Trophoblast cell (in vitro differentiated cells and primary cell): ENCODE data around the gene DEPDC7.

ENCODE experiments used
- DNase-seq, 2 donors: peaks; one replicate each; pipeline ENCODE4 v3.0.0-alpha.2; 2016
- H2AFZ ChIP-seq: 2 replicates; pipeline ENCODE4 v1.6.1; 2013; ENCODE audit warnings: low read length, moderate library complexity, mild to moderate bottlenecking; ENCODE audit not compliant: insufficient read depth, poor library complexity
- H2AK5ac ChIP-seq: 2 replicates; pipeline ENCODE4 v1.6.1; 2013; ENCODE audit warnings: mild to moderate bottlenecking, low read length
- H2BK120ac ChIP-seq: 2 replicates; pipeline ENCODE4 v1.6.1; 2013; ENCODE audit warnings: low read length, mild to moderate bottlenecking, moderate library complexity; ENCODE audit not compliant: insufficient read depth, poor library complexity
- H2BK12ac ChIP-seq: 2 replicates; pipeline ENCODE4 v1.6.1; 2013; ENCODE audit warnings: mild to moderate bottlenecking, low read length, moderate library complexity
- H2BK5ac ChIP-seq: 2 replicates; pipeline ENCODE4 v1.6.1; 2013; ENCODE audit warnings: low read length, low read depth, moderate library complexity, mild to moderate bottlenecking; ENCODE audit not compliant: poor library complexity
- H3K14ac ChIP-seq: 2 replicates; pipeline ENCODE4 v1.6.1; 2013; ENCODE audit warnings: mild to moderate bottlenecking, low read length
- H3K18ac ChIP-seq: 2 replicates; pipeline ENCODE4 v1.6.1; 2013; ENCODE audit warnings: mild to moderate bottlenecking, low read length
- H3K23ac ChIP-seq: 2 replicates; pipeline ENCODE4 v1.6.1; 2013; ENCODE audit warnings: low read length
- H3K27ac ChIP-seq: 2 replicates; pipeline ENCODE4 v1.5.1; 2013; ENCODE audit warnings: low read depth, mild to moderate bottlenecking, inconsistent platforms, low read length, moderate library complexity
- H3K27me3 ChIP-seq: 2 replicates; pipeline ENCODE4 v1.6.1; 2013; ENCODE audit warnings: inconsistent platforms, mild to moderate bottlenecking, low read length, moderate library complexity; ENCODE audit not compliant: insufficient read depth
- H3K36me3 ChIP-seq, 2 experiments: 1 replicate in 1 of 2; 2 replicates in 1 of 2; pipeline ENCODE4 v1.6.1; 2013; ENCODE audit warnings: low read length in 2 of 2, mild to moderate bottlenecking in 2 of 2, moderate library complexity in 1 of 2; ENCODE audit not compliant: insufficient read depth in 2 of 2, control insufficient read depth in 1 of 2
- H3K4ac ChIP-seq: 2 replicates; pipeline ENCODE4 v1.6.1; 2013; ENCODE audit warnings: low read depth, mild to moderate bottlenecking, low read length, moderate library complexity
- H3K4me1 ChIP-seq, 2 experiments: 1 replicate in 1 of 2; 2 replicates in 1 of 2; pipeline ENCODE4 v1.6.1; 2013; ENCODE audit warnings: low read length in 2 of 2, mild to moderate bottlenecking in 2 of 2, moderate library complexity in 1 of 2; ENCODE audit not compliant: insufficient read depth in 2 of 2, control insufficient read depth in 1 of 2
- H3K4me2 ChIP-seq: 2 replicates; pipeline ENCODE4 v1.6.1; 2013; ENCODE audit warnings: inconsistent platforms, mild to moderate bottlenecking, low read length, moderate library complexity
- H3K4me3 ChIP-seq: 2 replicates; pipeline ENCODE4 v1.5.1; 2013; ENCODE audit warnings: mild to moderate bottlenecking, low read depth, low read length, inconsistent platforms
- H3K79me1 ChIP-seq: one replicate; pipeline ENCODE4 v1.6.1; 2013; ENCODE audit warnings: low read length
- H3K79me2 ChIP-seq: 2 replicates; pipeline ENCODE4 v1.6.1; 2013; ENCODE audit warnings: low read length, mild to moderate bottlenecking; ENCODE audit not compliant: control insufficient read depth, insufficient read depth, poor library complexity
- H3K9ac ChIP-seq: 2 replicates; pipeline ENCODE4 v1.6.1; 2013; ENCODE audit warnings: mild to moderate bottlenecking, low read length
- H3K9me3 ChIP-seq: 2 replicates; pipeline ENCODE4 v1.6.1; 2013; ENCODE audit warnings: low read depth, mild to moderate bottlenecking, control low read depth, inconsistent platforms, low read length; ENCODE audit not compliant: insufficient read depth
- H4K12ac ChIP-seq: 2 replicates; pipeline ENCODE4 v1.6.1; 2013; ENCODE audit warnings: low read depth, mild to moderate bottlenecking, low read length, moderate library complexity
- H4K8ac ChIP-seq: 2 replicates; pipeline ENCODE4 v1.6.1; 2013; ENCODE audit warnings: low read depth, mild to moderate bottlenecking, low read length, moderate library complexity
- H4K91ac ChIP-seq: one replicate; pipeline ENCODE4 v1.6.1; 2013; ENCODE audit warnings: low read depth, mild to moderate bottlenecking, low read length, moderate library complexity
- WGBS: extraction: QIAGEN DNeasy Blood & Tissue Kit; methylation state at CpG from one replicate; pipeline ENCODE4 v1.1.7; 2013; ENCODE audit warnings: missing lambda C conversion rate; ENCODE audit not compliant: insufficient read length, insufficient coverage; ENCODE audit errors: extremely low coverage; 5-methylcytosine and 5-hydroxymethylcytosine counted together

The DEPDC7 gene

DNA sequence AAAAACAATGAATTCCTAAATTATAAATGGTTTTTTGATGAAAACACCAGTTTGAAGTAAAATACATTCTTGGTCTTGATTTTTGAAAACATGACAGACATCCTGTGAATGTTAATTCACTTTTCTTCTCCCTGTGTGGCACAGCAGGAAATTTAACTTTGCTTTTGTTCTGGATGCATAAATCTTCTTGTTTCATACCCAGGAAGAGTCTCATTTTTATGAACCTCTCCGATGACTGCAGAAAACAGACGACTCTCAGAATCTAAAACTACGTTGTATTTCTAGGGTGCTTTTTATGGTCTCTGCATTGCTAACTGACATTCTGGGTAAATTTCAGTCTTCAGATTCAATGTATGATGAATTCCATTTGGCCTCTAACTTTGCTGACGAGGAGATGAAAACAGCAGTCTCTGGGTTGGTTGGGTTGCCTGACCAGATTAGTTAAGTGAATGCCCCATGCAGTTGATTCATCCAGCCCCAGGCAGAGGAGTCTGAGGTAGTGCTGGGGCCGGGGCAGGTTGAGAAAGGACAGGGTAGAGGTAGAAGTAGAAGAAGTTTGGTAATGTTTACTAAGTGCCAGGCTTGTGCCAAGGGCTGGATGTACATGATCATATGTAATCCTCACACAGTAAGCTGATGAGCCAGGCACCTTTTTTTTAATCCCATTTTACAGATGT lies 43.8 kb downstream of the DEPDC7 start:
- no peak overlapping the region for H3K4me3 ChIP-seq
- no peak overlapping the region for H2AFZ ChIP-seq
- no peak overlapping the region for H3K4me2 ChIP-seq
- no peaks in the 10 kb centered on the region for H3K27me3 ChIP-seq
- peaks cover 10% of the 10 kb centered on the region for H3K79me1 ChIP-seq
- peaks cover 5 to 8% of the 10 kb centered on the region in 2 experiments for H3K36me3 ChIP-seq
- no peaks in the 10 kb centered on the region for H3K79me2 ChIP-seq
- no peak overlapping the region for H3K4ac ChIP-seq
- H3K18ac ChIP-seq: no peak overlapping the region
- H2BK120ac ChIP-seq: no peak overlapping the region
- H3K4me1 ChIP-seq: peaks cover 8 to 18% of the 10 kb centered on the region in 2 experiments
- DNase-seq: peak; percentile 27 to 39
- H3K27ac ChIP-seq: no peak overlapping the region
- H3K14ac ChIP-seq: no peak overlapping the region
- no peaks in the 10 kb centered on the region for H3K9me3 ChIP-seq
- H3K9ac ChIP-seq: no peak overlapping the region
- H4K91ac ChIP-seq: no peak overlapping the region
- no peak overlapping the region for H4K8ac ChIP-seq
- H2BK5ac ChIP-seq: no peak overlapping the region
- no peak overlapping the region for H4K12ac ChIP-seq
- WGBS: no CpG with 5 or more reads among the region's 5 CpGs
- no peak overlapping the region for H2AK5ac ChIP-seq
- H3K23ac ChIP-seq: no peak overlapping the region
- H2BK12ac ChIP-seq: no peak overlapping the region

DNA sequence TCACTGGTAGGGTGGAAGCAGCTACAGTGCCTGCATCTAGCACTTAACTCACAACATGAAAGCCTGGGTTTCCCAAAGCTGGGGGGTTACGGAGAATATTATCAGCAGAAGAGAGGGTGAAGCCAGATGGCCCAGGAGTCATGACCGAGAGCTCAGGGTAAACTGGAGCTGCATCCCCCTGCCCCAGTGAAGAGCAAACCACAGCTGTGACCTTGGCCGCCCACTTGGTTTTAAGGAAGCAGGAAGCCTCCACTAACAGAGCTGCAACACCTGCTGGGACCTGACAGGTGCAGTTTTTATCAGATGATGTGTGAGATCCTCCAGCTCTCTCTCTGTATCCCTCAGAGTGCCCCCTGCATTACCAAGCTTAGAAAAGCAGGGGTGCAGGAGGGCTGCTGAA lies 44.6 kb downstream of the DEPDC7 start:
- H2AFZ ChIP-seq: no peak overlapping the region
- H3K4me1 ChIP-seq: peaks cover 8 to 20% of the 10 kb centered on the region in 2 experiments
- no peak overlapping the region for H4K8ac ChIP-seq
- no peak overlapping the region for H3K4me2 ChIP-seq
- no peak overlapping the region for H3K4me3 ChIP-seq
- H3K27me3 ChIP-seq: no peaks in the 10 kb centered on the region
- H3K14ac ChIP-seq: peak overlapping the region; percentile 4
- H2BK5ac ChIP-seq: no peak overlapping the region
- no peak overlapping the region for H2AK5ac ChIP-seq
- WGBS: no CpG with 5 or more reads among the region's 3 CpGs
- no peak overlapping the region for H3K18ac ChIP-seq
- H3K4ac ChIP-seq: no peak overlapping the region
- H3K9me3 ChIP-seq: no peaks in the 10 kb centered on the region
- no peak for DNase-seq
- H3K79me2 ChIP-seq: no peaks in the 10 kb centered on the region
- H3K36me3 ChIP-seq: peaks cover 5 to 8% of the 10 kb centered on the region in 2 experiments
- H2BK12ac ChIP-seq: peak overlapping the region; percentile 45
- no peak overlapping the region for H3K23ac ChIP-seq
- H3K9ac ChIP-seq: no peak overlapping the region
- H3K27ac ChIP-seq: no peak overlapping the region
- H4K91ac ChIP-seq: peak overlapping the region; percentile 15
- no peak overlapping the region for H4K12ac ChIP-seq
- H2BK120ac ChIP-seq: no peak overlapping the region
- H3K79me1 ChIP-seq: peaks cover 10% of the 10 kb centered on the region

- Histone ChIP-seq H4K12ac (no peak overlapping the region), H3K23ac (no peak overlapping the region), H3K27me3 (no peaks in the 10 kb centered on the region), H3K18ac (no peak overlapping the region), H3K4ac (no peak overlapping the region), H4K91ac (no peak overlapping the region), H2AFZ (no peak overlapping the region), H3K4me1 (peaks cover 8 to 20% of the 10 kb centered on the region in 2 experiments), H3K27ac (peak overlapping the region; percentile 52), H4K8ac (no peak overlapping the region), H2BK12ac (no peak overlapping the region), H2BK120ac (no peak overlapping the region), H3K79me1 (peaks cover 10% of the 10 kb centered on the region), H2BK5ac (no peak overlapping the region), H3K4me2 (no peak overlapping the region), H2AK5ac (no peak overlapping the region), H3K9me3 (no peaks in the 10 kb centered on the region), H3K14ac (no peak overlapping the region), H3K79me2 (no peaks in the 10 kb centered on the region), H3K36me3 (peaks cover 8 to 12% of the 10 kb centered on the region in 2 experiments), H3K4me3 (no peak overlapping the region), H3K9ac (no peak overlapping the region)
- no peak for DNase-seq
- no CpG with 5 or more reads among the region's 5 CpGs for WGBS
Measured at GRCh38 chr11:33062137-33062536, 46.5 kb downstream of the DEPDC7 start.

DNA sequence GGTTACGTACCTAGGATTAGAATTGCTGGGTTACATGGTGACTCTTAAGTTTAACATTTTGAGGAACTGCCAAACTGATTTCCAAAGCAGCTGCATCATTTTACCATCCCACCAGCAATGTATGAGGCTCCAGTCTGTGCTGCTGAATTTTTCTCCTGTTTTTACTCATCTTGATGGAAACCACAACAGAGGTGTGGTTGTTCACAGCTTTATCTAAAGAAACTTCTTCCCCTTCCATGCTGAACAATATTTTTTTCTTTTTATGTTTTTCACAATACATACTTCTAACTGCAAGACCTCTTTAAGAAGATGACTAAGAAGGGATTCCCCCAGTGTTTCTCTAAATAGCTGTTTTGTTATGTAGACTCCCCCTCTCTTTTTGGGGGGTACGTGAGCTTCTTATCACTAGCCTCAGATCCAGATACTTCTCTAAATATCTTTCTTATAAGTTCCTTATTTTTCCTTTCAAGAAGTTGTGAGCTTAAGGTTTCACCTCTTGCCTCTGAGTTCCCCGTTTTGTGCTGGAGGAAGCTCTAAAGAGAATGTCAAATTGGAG lies 47.7 kb downstream of the DEPDC7 start:
- WGBS: no CpG with 5 or more reads among the region's 3 CpGs
- Histone ChIP-seq H2BK5ac (no peak overlapping the region), H3K9ac (no peak overlapping the region), H3K4me1 (peaks cover 10 to 22% of the 10 kb centered on the region in 2 experiments), H3K4ac (no peak overlapping the region), H3K79me1 (peaks cover 10% of the 10 kb centered on the region), H3K27me3 (no peaks in the 10 kb centered on the region), H3K23ac (no peak overlapping the region), H4K8ac (no peak overlapping the region), H3K9me3 (no peaks in the 10 kb centered on the region), H4K12ac (no peak overlapping the region), H2AK5ac (no peak overlapping the region), H3K4me2 (no peak overlapping the region), H3K27ac (no peak overlapping the region), H3K4me3 (no peak overlapping the region), H2AFZ (no peak overlapping the region), H2BK12ac (no peak overlapping the region), H2BK120ac (no peak overlapping the region), H3K14ac (no peak overlapping the region), H3K36me3 (peaks cover 10 to 11% of the 10 kb centered on the region in 2 experiments), H3K79me2 (no peaks in the 10 kb centered on the region), H3K18ac (no peak overlapping the region), H4K91ac (no peak overlapping the region)
- DNase-seq: no peak
